HCT116 (cell line): ENCODE results near the gene CCDC61. TPM values are rescaled to one million over a fixed set of nuclear protein-coding genes. Genes with fewer than 3 reads are reported as not detected.
A peak's percentile ranks its signal among the peaks of the same experiment; 100 is the strongest.

Experiments
- ATAC-seq: fragments of 200-7000 bp; cut with Tn5 transposase; 2 replicates; pipeline ENCODE4 v1.9.1; 2020; ENCODE audit warnings: mild to moderate bottlenecking, moderate library complexity
- BruUV-seq: library from RNA; stranded (reverse); fragments of 400-500 nt; replicated peaks from 2 replicates; lab custom pipeline; 2021; lab: Mats Ljungman, UMichigan
- CTCF ChIA-PET: fragments of 300-600 bp; sonication (Branson Sonifier 250); formaldehyde crosslinking; loops from one replicate; lab custom pipeline; 2021; ENCODE audit warnings: antibody characterized with exemption; lab: Charles Lee
- POLR2A ChIA-PET: fragments of 300-600, 350-600 bp; sonication (Branson Sonifier 250); formaldehyde crosslinking; loops from one replicate; lab custom pipeline; 2021; ENCODE audit warnings: antibody characterized with exemption; lab: Charles Lee
- RAD21 ChIA-PET, 2 experiments: fragments of 300-600 bp; sonication (Branson Sonifier 250); formaldehyde crosslinking; loops; one replicate each; lab custom pipeline; 2023; ENCODE audit warnings: low total read pairs in 2 of 2; ENCODE audit not compliant: uncharacterized antibody in 2 of 2, unreplicated experiment in 2 of 2, low non-redundant PET in 1 of 2; lab: Charles Lee
- DNase-seq: peaks from one replicate; pipeline ENCODE4 v3.0.0-alpha.2; 2010; ENCODE audit warnings: low read depth, low spot score
- H2AFZ ChIP-seq: fragments of 200-600 bp; shearing (Covaris generic), sonication (generic); 2 replicates; pipeline ENCODE4 v1.6.1; 2017; ENCODE audit warnings: low read depth, mixed run types, mixed read lengths, antibody characterized with exemption, low read length; ENCODE audit not compliant: poor library complexity, severe bottlenecking
- H3K27ac ChIP-seq: 2 replicates; pipeline ENCODE4 v1.5.1; 2012; ENCODE audit warnings: low read depth, low read length
- H3K27me3 ChIP-seq: fragments of 200-600 bp; sonication (generic); 2 replicates; pipeline ENCODE4 v1.6.1; 2016; ENCODE audit warnings: mixed run types, low read length, mixed read lengths; ENCODE audit not compliant: insufficient read depth
- H3K36me3 ChIP-seq, 2 experiments: fragments of 200-500 bp in 1 of 2; fragments of 200-600 bp in 1 of 2; sonication (Bioruptor generic) in 1 of 2; sonication (generic) in 1 of 2; 2 replicates each; pipeline versions ENCODE4 v1.5.1 to v1.6.1; 2014 to 2016; ENCODE audit warnings: low read length in 2 of 2, inconsistent platforms in 1 of 2, mixed read lengths in 1 of 2, mixed run types in 1 of 2; ENCODE audit not compliant: insufficient read depth in 2 of 2, control insufficient read depth in 1 of 2
- H3K4me1 ChIP-seq, 2 experiments: fragments of 200-600 bp in 1 of 2; sonication (generic) in 1 of 2; 2 replicates each; pipeline versions ENCODE4 v1.5.1 to v1.6.1; 2012 to 2017; ENCODE audit warnings: low read length in 2 of 2, inconsistent platforms in 1 of 2, mild to moderate bottlenecking in 1 of 2, mixed read lengths in 1 of 2, mixed run types in 1 of 2, moderate library complexity in 1 of 2; ENCODE audit not compliant: insufficient read depth in 2 of 2, control insufficient read depth in 1 of 2
- H3K4me2 ChIP-seq: fragments of 200-600 bp; sonication (generic); 2 replicates; pipeline ENCODE4 v1.6.1; 2017; ENCODE audit warnings: mixed run types, low read length, mixed read lengths
- H3K4me3 ChIP-seq, 2 experiments: fragments of 200-600 bp in 1 of 2; sonication (generic) in 1 of 2; replicated peaks in 1 of 2; 2 replicates each; pipeline ENCODE4 v1.5.1; 2011 to 2016; ENCODE audit warnings: low read length in 2 of 2, control low read depth in 1 of 2, low read depth in 1 of 2, mild to moderate bottlenecking in 1 of 2, mixed read lengths in 1 of 2, mixed run types in 1 of 2
- H3K79me2 ChIP-seq: fragments of 200-600 bp; sonication (generic); 2 replicates; pipeline ENCODE4 v1.6.1; 2017; ENCODE audit warnings: mild to moderate bottlenecking, mixed run types, low read length, moderate library complexity, mixed read lengths; ENCODE audit not compliant: insufficient read depth
- H3K9ac ChIP-seq: fragments of 200-600 bp; sonication (generic); 2 replicates; pipeline ENCODE4 v1.6.1; 2016; ENCODE audit warnings: low read length, mixed read lengths
- H3K9me2 ChIP-seq: fragments of 200-600 bp; sonication (generic), shearing (Covaris generic); 2 replicates; pipeline ENCODE4 v1.6.1; 2017; ENCODE audit warnings: mixed run types, mild to moderate bottlenecking, moderate library complexity; ENCODE audit not compliant: insufficient read depth
- H3K9me3 ChIP-seq, 2 experiments: fragments of 200-500 bp in 1 of 2; fragments of 200-600 bp in 1 of 2; sonication (Bioruptor generic) in 1 of 2; sonication (generic) in 1 of 2; 2 replicates each; pipeline ENCODE4 v1.6.1; 2014 to 2017; ENCODE audit warnings: low read length in 2 of 2, mixed read lengths in 2 of 2, inconsistent platforms in 1 of 2, low read depth in 1 of 2, mild to moderate bottlenecking in 1 of 2, mixed run types in 1 of 2, moderate library complexity in 1 of 2; ENCODE audit not compliant: control insufficient read depth in 1 of 2, insufficient read depth in 1 of 2
- H4K20me1 ChIP-seq: fragments of 200-600 bp; sonication (generic), shearing (Covaris generic); 2 replicates; pipeline ENCODE4 v1.6.1; 2017; ENCODE audit warnings: mixed run types, mild to moderate bottlenecking, moderate library complexity; ENCODE audit not compliant: insufficient read depth
- CEBPB ChIP-seq: IDR thresholded peaks from 2 replicates; pipeline ENCODE4 v1.6.1; 2012; ENCODE audit warnings: low read depth
- EZH2 ChIP-seq: fragments of 200-600 bp; sonication (generic); IDR thresholded peaks from 2 replicates; pipeline ENCODE4 v1.6.1; 2017; ENCODE audit warnings: antibody characterized with exemption, mixed run types
- POLR2A ChIP-seq: IDR thresholded peaks from 2 replicates; pipeline ENCODE4 v1.7.0; 2011; ENCODE audit warnings: borderline replicate concordance; ENCODE audit not compliant: insufficient read depth, insufficient read length; ENCODE audit errors: extremely low read depth
- POLR2AphosphoS5 ChIP-seq: IDR thresholded peaks from 2 replicates; pipeline ENCODE4 v1.6.1; 2011; ENCODE audit warnings: mild to moderate bottlenecking, low read depth, low read length, moderate library complexity
- SIN3A ChIP-seq: IDR thresholded peaks from 2 replicates; pipeline ENCODE4 v1.6.1; 2012; ENCODE audit warnings: low read depth
- intact Hi-C: fragments of 100-400 bp; cut with micrococcal nuclease; formaldehyde crosslinking; loops from 2 replicates; pipeline ENCODE4 v1.10.0; 2022
- total RNA-seq: library from RNA; stranded (reverse); gene quantifications from one replicate; pipeline ENCODE4 v1.2.1, GENCODE V29; 2021; ENCODE audit not compliant: unreplicated experiment

The CCDC61 gene
- total RNA-seq, 1 experiment from 2014 or later = 12.2 TPM

GRCh38 chr19:46014534-46014933, 19.3 kb downstream of the CCDC61 start:
- DNase-seq = no peak
- ChIA-PET RAD21 (no interaction called here), CTCF (no interaction called here), POLR2A (no interaction called here)
- peaks cover 3 to 6% of the 10 kb centered on the region in 2 experiments; a peak in 3 of 4 replicates for H3K4me1 ChIP-seq
- H4K20me1 ChIP-seq = no peaks in the 10 kb centered on the region
- ATAC-seq = no peak
- intact Hi-C loops = no loop called here
- no peaks in the 10 kb centered on the region for H3K27me3 ChIP-seq
- H3K27ac ChIP-seq = no peak overlapping the region
- no peak overlapping the region for H3K4me2 ChIP-seq
- no peaks in the 10 kb centered on the region for H3K79me2 ChIP-seq
- H3K9me3 ChIP-seq = no peaks in the 10 kb centered on the region
- no TSS peak for BruUV-seq
- no peak overlapping the region for H3K4me3 ChIP-seq
- no peak overlapping the region for H2AFZ ChIP-seq
- TF ChIP-seq EZH2 (no peak), SIN3A (no peak), POLR2AphosphoS5 (no peak)
- H3K9ac ChIP-seq = no peak overlapping the region
- H3K36me3 ChIP-seq = no peaks in the 10 kb centered on the region; a peak in 1 of 4 replicates
- H3K9me2 ChIP-seq = no peaks in the 10 kb centered on the region

- no peak overlapping the region for H3K4me3 ChIP-seq
- no peak overlapping the region for H3K9ac ChIP-seq
- H2AFZ ChIP-seq = no peak overlapping the region
- H3K36me3 ChIP-seq = no peaks in the 10 kb centered on the region; a peak in 1 of 4 replicates
- no peak overlapping the region for H3K4me2 ChIP-seq
- no TSS peak for BruUV-seq
- no peaks in the 10 kb centered on the region for H4K20me1 ChIP-seq
- no peaks in the 10 kb centered on the region for H3K9me3 ChIP-seq
- H3K27me3 ChIP-seq = no peaks in the 10 kb centered on the region
- peak; percentile 54 for ATAC-seq
- ChIA-PET CTCF (no interaction called here), RAD21 (no interaction called here), POLR2A (interaction anchor here (0.6 kb wide), 1 partner anchor 589 kb away, joined by 3 read pairs; no protein-coding TSS in a partner anchor)
- H3K27ac ChIP-seq = no peak overlapping the region
- DNase-seq = no peak
- H3K4me1 ChIP-seq = peaks cover 3 to 10% of the 10 kb centered on the region in 2 experiments; a peak in 3 of 4 replicates
- H3K9me2 ChIP-seq = no peaks in the 10 kb centered on the region
- H3K79me2 ChIP-seq = no peaks in the 10 kb centered on the region
- TF ChIP-seq POLR2A (no peak), SIN3A (no peak), CEBPB (no peak)
- intact Hi-C loops = loop anchor here (5.0 kb wide), 1 partner anchor 103 kb away; the partner anchor contains the start of gene NANOS2
Measured at GRCh38 chr19:46014941-46015686, 19.8 kb downstream of the CCDC61 start.
